ENCODE measurements around the gene CCDC92B.
"Not testable (repeated sequence)": the region's sequence is repeated elsewhere in the genome, so short reads cannot be mapped to it uniquely, and the experiment has no call there.

Gene CCDC92B

DNA sequence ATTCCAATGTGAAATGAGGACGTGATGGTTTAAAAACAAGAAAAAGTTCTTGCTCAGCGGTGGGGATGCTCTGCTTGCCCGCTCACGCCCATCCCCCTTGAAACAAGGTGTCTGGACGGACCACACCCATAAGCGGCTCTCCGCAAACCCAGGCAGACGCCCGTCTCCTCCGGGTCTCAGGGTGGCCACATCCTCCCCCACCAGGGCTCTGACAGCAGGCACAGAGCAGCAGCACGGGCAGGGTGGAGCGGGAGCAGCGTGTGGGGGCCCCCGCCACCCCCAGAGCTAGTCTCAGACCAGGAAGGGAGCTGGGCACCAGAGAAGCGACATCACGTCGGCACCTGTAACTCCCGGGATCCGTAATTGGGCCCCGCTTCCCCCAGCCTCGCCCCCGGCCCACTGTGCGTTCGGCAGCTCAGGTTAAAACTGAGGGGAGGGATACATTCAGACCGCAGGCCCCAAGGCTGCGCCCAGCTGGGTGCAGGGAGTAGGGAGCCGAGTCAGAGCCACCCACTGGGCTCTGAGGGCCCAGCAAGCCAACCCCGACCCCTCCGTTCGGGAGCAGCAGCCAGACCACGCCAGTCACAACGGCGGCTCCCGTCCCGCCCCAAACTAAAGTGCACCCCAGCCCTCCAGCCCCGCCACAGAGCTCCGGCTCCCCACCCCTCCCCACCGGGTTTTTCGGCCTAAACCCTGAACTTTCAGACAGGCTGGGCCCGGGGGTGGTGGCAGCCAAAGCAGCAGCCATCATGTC lies 59.9 kb downstream of the CCDC92B start:
- DNase-seq (ENCODE audit: low spot score) = peak; percentile 65

DNA sequence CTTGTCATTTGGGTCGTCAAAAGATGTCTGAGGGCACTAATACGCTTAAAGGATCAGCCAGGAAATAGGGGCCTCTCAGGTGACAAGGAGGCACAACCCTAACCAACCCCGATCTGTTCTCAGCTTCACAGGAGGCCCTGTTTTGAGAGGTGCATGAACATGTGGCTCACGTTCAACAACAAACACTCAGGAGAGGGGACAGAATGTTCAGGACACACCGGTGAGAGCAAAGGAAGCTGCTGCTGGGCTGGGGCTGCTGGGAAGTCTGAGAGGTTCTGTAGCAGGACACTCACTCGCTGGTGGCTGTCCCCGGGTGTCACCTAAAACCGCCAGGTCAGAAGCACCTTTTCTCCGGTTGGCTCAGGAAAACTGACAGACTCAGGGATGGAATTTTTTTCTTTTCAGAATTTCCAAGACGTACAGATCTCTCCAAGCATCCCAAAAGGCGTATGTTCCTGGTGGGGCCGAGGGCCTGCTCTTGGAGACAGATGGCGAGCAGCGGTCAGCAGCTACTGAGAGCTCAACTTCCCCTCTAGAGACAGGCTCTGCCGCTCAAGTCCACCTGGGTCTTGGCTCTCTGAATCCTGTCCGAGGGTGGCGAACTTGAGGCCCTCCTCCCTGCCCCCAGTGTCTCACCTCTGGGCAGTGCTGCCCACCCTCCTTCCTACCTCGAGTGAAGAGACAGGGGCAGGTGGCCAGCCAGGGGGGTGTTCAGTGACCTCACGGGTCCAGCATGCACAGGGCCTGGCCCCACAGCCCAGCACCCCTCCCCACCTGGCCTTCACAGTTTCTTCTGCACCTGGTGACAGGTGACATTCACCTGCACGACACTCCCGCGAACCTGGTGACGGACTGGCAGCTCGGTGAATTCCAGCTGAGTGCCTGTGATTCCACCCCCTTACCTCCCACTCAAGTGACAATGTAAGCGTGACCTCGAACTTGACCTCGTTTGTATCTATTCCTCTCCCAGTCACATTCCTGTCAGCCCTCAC lies 60.8 kb downstream of the CCDC92B start:
- peak; percentile 64 for DNase-seq (ENCODE audit: low spot score)

GRCh38 chr17:2687074-2687418 lies 62.4 kb downstream of the CCDC92B start:
- no peak for DNase-seq (ENCODE audit: low spot score)

GRCh38 chr17:2685696-2686095 lies 63.8 kb downstream of the CCDC92B start:
- no peak for DNase-seq (ENCODE audit: low spot score)

DNA sequence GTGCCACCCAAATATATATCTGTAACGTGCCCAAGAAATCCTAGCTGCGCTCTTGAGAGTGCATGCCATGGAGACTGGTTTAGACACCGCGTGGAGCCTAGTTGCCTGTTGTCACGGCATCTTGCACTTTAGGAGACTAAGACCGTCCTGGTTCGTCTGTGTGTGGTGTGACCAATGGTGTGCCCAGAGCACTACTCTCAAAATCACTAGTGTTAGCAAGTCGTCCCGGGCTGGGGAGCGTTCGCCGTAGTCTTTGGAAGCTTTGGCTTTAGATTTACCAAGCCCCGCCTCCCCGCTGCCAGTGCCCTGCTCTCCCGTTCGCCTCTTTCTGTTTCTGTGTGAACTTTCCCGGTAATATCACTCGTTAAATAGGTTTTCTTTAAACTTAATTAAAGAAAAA lies 64.9 kb downstream of the CCDC92B start:
- DNase-seq (ENCODE audit: low spot score) = no peak

DNA sequence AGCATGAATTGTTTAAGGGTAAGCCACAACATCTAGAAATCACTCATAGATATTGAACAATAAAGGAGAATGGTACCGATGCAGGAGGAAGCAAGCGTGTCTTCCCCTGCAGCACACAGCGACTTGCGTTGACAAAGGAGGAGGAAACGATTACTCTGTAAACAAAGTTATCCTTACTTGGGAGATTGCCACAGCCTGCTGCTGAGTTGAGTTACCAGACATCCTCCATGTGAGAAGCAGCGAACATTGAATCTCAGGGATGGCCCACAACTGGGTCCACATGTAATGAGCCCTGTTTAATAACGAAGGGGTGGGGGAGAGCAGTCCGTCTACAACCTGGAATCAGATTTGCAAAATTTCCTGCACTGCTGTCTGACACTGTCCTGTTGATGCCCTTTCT lies 65.5 kb downstream of the CCDC92B start:
- DNase-seq (ENCODE audit: low spot score) = no peak

DNA sequence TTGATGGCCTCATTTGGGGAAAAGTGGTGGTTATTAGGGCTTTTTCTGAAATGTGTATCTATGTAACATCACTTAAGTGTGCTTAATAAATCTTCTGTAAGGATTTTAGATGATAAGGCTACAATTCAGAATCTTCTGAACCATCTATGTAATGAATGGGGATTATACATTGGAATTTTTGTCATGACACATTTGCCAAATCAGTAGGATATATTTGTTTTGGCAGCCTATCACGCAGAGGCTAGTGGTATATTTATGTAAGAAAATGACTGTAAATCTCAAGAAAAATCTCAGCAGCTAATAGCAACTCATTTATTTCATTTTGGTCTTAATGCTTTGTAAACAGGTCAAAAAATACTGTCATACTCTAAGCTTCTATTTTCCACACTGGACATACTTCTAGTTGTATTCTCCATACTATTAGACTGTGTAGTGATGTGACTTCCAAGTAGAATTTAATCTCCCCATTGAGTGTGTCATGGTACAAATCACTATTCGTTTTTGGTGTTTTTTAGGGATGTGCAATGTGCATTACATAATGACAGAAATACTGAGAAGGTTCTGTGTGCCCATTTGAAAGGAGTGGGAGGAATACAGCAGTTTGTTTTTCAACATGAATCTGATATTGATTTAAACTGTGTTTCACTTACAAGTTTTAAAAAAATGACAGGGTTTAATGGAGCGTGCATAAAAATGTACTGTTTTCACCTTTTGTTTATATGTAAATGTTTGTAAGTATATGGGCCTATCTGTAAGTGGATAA lies 67.1 kb downstream of the CCDC92B start:
- DNase-seq (ENCODE audit: low spot score) = no peak

- no peak for DNase-seq (ENCODE audit: low spot score)
These were observed 67.8 kb downstream of the CCDC92B start for GRCh38 chr17:2681650-2682049.

DNA sequence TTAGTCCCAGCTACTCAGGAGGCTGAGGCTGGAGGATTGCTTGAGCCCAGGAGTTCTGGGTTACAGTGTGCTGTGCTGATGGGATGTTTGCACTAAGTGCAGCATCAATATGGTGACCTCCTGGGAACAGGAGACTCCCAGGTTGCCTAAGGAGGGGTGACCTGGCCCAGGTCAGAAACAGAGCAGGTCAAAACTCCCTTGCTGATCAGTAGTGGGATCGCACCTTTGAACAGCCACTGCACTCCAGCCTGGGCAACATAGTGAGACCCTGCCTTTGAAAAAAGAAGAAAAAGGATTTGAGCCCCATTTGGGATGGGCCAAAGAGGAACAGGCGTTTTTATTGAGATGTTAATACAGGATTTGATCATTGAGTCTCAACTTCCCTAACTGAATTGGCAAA lies 68.5 kb downstream of the CCDC92B start:
- DNase-seq (ENCODE audit: low spot score) = no peak

DNA sequence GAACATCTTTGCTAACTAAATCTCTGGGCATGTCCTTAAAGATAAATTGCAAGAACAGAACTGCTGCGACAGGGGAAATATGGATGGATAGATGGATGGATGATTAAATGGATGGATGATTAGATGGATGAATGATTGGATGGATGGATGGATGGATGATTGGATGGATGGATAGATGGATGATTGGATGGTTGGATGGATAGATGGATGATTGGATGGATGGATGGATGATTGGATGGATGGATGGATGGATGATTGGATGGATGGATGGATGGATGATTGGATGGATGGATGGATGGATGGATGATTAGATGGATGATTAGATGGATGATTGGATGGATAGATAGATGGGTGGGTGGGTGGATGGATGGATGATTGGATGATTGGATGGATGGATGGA lies 70.2 kb downstream of the CCDC92B start:
- DNase-seq (ENCODE audit: low spot score) = not testable (repeated sequence)

Measured in left forelimb (tissue), 1 donor.